Measurements from ENCODE around the gene LUC7L2.

DNA sequence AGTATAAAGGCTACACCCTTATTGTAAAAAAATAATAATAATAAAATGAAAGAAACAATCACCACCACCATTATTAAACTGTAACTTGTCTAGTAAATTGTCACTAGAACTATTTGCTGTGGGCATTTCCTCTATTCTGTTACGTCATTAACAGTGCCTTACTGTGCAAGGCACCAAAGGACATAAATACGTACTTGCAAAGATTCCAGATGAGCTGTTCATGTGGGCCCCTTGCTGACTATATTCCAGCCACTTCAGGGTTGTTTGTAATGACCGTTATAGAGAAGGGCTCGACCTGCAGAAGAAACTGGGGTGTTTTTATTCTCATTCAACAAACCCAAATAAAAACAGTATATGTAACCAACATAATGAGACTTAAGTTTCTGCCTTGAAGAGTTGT is 63.4 kb downstream of the LUC7L2 start:
- TF ChIP-seq, protein P1, sequence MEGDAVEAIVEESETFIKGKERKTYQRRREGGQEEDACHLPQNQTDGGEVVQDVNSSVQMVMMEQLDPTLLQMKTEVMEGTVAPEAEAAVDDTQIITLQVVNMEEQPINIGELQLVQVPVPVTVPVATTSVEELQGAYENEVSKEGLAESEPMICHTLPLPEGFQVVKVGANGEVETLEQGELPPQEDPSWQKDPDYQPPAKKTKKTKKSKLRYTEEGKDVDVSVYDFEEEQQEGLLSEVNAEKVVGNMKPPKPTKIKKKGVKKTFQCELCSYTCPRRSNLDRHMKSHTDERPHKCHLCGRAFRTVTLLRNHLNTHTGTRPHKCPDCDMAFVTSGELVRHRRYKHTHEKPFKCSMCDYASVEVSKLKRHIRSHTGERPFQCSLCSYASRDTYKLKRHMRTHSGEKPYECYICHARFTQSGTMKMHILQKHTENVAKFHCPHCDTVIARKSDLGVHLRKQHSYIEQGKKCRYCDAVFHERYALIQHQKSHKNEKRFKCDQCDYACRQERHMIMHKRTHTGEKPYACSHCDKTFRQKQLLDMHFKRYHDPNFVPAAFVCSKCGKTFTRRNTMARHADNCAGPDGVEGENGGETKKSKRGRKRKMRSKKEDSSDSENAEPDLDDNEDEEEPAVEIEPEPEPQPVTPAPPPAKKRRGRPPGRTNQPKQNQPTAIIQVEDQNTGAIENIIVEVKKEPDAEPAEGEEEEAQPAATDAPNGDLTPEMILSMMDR (IDR thresholded peaks at IDR 0.05): no peak
- no peak for TF ChIP-seq POLR2A (IDR thresholded peaks at IDR 0.05)

All from esophagus squamous epithelium (tissue), 4 donors.